HepG2 (cell line): ENCODE data around the gene PTPMT1. TPM values are rescaled to one million over a fixed set of nuclear protein-coding genes. Genes with fewer than 3 reads are reported as not detected.

ENCODE experiments used
- BHLHE40 ChIP-seq: IDR thresholded peaks from 2 replicates; pipeline ENCODE4 v1.6.1; 2011; ENCODE audit warnings: low read length, improper control_type of control experiment
- CREB3 ChIP-seq: sonication (generic); formaldehyde crosslinking; IDR thresholded peaks from 2 replicates; pipeline ENCODE4 v1.5.0; 2020; ENCODE audit warnings: missing genetic modification reagents
- DPF2 ChIP-seq: sonication (generic); formaldehyde crosslinking; IDR thresholded peaks from 2 replicates; pipeline ENCODE4 v1.4.0; 2020; ENCODE audit warnings: mild to moderate bottlenecking, low read depth, missing genetic modification reagents, borderline replicate concordance
- E2F2 ChIP-seq: sonication (generic); formaldehyde crosslinking; IDR thresholded peaks from 2 replicates; pipeline ENCODE4 v1.4.0; 2020; ENCODE audit warnings: missing genetic modification reagents, borderline replicate concordance
- ELF3 ChIP-seq: IDR thresholded peaks from 2 replicates; pipeline ENCODE4 v1.6.1; 2016; ENCODE audit warnings: missing genetic modification reagents, missing compliant biosample characterization
- FOXK1 ChIP-seq: sonication (generic); formaldehyde crosslinking; IDR thresholded peaks from 2 replicates; pipeline ENCODE4 v1.4.0; 2020; ENCODE audit warnings: low read depth, missing genetic modification reagents, borderline replicate concordance
- PAX8 ChIP-seq: sonication (generic); formaldehyde crosslinking; IDR thresholded peaks from 2 replicates; pipeline ENCODE4 v1.8.0; 2022; ENCODE audit warnings: mild to moderate bottlenecking, missing genetic modification reagents, borderline replicate concordance
- PCBP1 ChIP-seq: fragments of 200-400 bp; formaldehyde crosslinking; IDR thresholded peaks from 2 replicates; pipeline ENCODE4 v1.6.1; 2017; ENCODE audit warnings: mild to moderate bottlenecking, low read depth, low read length, borderline replicate concordance
- PHF8 ChIP-seq: sonication (generic); formaldehyde crosslinking; IDR thresholded peaks from 2 replicates; pipeline ENCODE4 v1.5.0; 2020; ENCODE audit warnings: missing genetic modification reagents
- UBTF ChIP-seq: sonication (generic); formaldehyde crosslinking; IDR thresholded peaks from 2 replicates; pipeline ENCODE4 v1.4.0; 2020; ENCODE audit warnings: mild to moderate bottlenecking, missing genetic modification reagents
- YEATS4 ChIP-seq: sonication (generic); formaldehyde crosslinking; IDR thresholded peaks from 2 replicates; pipeline ENCODE4 v1.4.0; 2020; ENCODE audit warnings: missing genetic modification reagents, borderline replicate concordance
- ZBTB20 ChIP-seq: sonication (generic); formaldehyde crosslinking; IDR thresholded peaks from 2 replicates; pipeline ENCODE4 v1.8.1; 2023; ENCODE audit warnings: missing genetic modification reagents, low read depth, mild to moderate bottlenecking, borderline replicate concordance
- ZFP37 ChIP-seq: sonication (generic); formaldehyde crosslinking; IDR thresholded peaks from 2 replicates; pipeline ENCODE4 v1.4.0; 2020; ENCODE audit warnings: missing genetic modification reagents, borderline replicate concordance
- ZMAT3 ChIP-seq: sonication (generic); formaldehyde crosslinking; conservative IDR thresholded peaks from 2 replicates; pipeline ENCODE4 v1.7.0; 2021; ENCODE audit warnings: missing genetic modification reagents
- ZNF44 ChIP-seq: sonication (generic); formaldehyde crosslinking; IDR thresholded peaks from 2 replicates; pipeline ENCODE4 v1.5.1; 2020; ENCODE audit warnings: mild to moderate bottlenecking, missing genetic modification reagents
- ZNF570 ChIP-seq: sonication (generic); formaldehyde crosslinking; IDR thresholded peaks from 2 replicates; pipeline ENCODE4 v1.4.0; 2020; ENCODE audit warnings: mild to moderate bottlenecking, missing genetic modification reagents, borderline replicate concordance
- ZSCAN21 ChIP-seq: sonication (generic); formaldehyde crosslinking; IDR thresholded peaks from 2 replicates; pipeline ENCODE4 v1.8.0; 2022; ENCODE audit warnings: mild to moderate bottlenecking, missing genetic modification reagents, moderate library complexity, borderline replicate concordance
- polyA plus RNA-seq, 8 experiments: library from polyadenylated mRNA; depleted of rRNA in 3 of 8; stranded (reverse) in 7 of 8; unstranded in 1 of 8; fragments of >200 nt; fragmentation: Illumina TruSeq in 4 of 8; extraction: Trizol in 4 of 8; gene quantifications; 2 replicates each; pipeline versions ENCODE4 v1.2.1 to v1.2.3, GENCODE V29; 2011 to 2016; ENCODE audit warnings: low read depth in 4 of 8, missing spikeins in 1 of 8, mixed read lengths in 1 of 8; ENCODE audit not compliant: insufficient read depth in 1 of 8
- total RNA-seq, 5 experiments: library from RNA; depleted of rRNA; stranded (reverse); fragments of >200 nt; fragmentation: Illumina TruSeq; extraction: Trizol; gene quantifications; 2 replicates each; pipeline ENCODE4 v1.2.3, GENCODE V29; 2016; ENCODE audit warnings: low read depth in 1 of 5

Gene PTPMT1
- total and polyA plus RNA-seq, 2 of the 13 experiments (the other 11 are each of a cell fraction or from before 2014, with no cell fraction given) = 55.6 to 129 TPM

- 0 out of 2 replicates have a peak, but pooled peaks have one; percentile 55 for TF ChIP-seq PAX8
- TF ChIP-seq BHLHE40 = peak; percentile 27; the same call in 1 of the 2 replicates
- no peak for TF ChIP-seq FOXK1 (CRISPR knock-in tag)
- TF ChIP-seq E2F2 = peak; percentile 39; the same call in 1 of the 2 replicates
- TF ChIP-seq CREB3 (CRISPR knock-in tag) = no peak
- peak; percentile 92 for TF ChIP-seq UBTF (CRISPR knock-in tag)
- no peak for TF ChIP-seq PCBP1
- TF ChIP-seq ZNF570 (CRISPR knock-in tag) = peak; percentile 16; the same call in 1 of the 2 replicates
- peak; percentile 29; the same call in 1 of the 2 replicates for TF ChIP-seq ZSCAN21 (CRISPR knock-in tag)
- no peak for TF ChIP-seq ZBTB20
- peak; percentile 91 for TF ChIP-seq PHF8 (CRISPR knock-in tag)
- peak; percentile 58; the same call in 1 of the 2 replicates for TF ChIP-seq ZNF44 (CRISPR knock-in tag)
- no peak; the same call in 1 of the 2 replicates for TF ChIP-seq ELF3 (CRISPR knock-in tag)
- TF ChIP-seq ZMAT3 = peak; percentile 89; the same call in 1 of the 2 replicates
- no peak for TF ChIP-seq ZFP37 (CRISPR knock-in tag)
- no peak for TF ChIP-seq DPF2 (CRISPR knock-in tag)
- peak; percentile 80 for TF ChIP-seq YEATS4 (CRISPR knock-in tag)
Measured at GRCh38 chr11:47565340-47566148, at the start of gene PTPMT1 (continued).
